HFFc6 (cell line): ENCODE data around the gene ITPR3. TPM values are rescaled to one million over a fixed set of nuclear protein-coding genes. Genes with fewer than 3 reads are reported as not detected.

ENCODE experiments used
- DNase-seq: peaks from one replicate; pipeline ENCODE4 v3.0.0-alpha.2; 2018
- H3K27ac Mint-ChIP-seq: 2 replicates; pipeline ENCODE4 v1.8.0; 2020; ENCODE audit warnings: mild to moderate bottlenecking, mixed read lengths
- H3K27me3 Mint-ChIP-seq: 2 replicates; pipeline ENCODE4 v1.8.0; 2021; ENCODE audit warnings: mild to moderate bottlenecking, moderate library complexity, mixed read lengths; ENCODE audit not compliant: insufficient read depth
- H3K36me3 Mint-ChIP-seq: 2 replicates; pipeline ENCODE4 v1.8.0; 2021; ENCODE audit warnings: low read depth, mixed read lengths
- H3K4me1 Mint-ChIP-seq: 2 replicates; pipeline ENCODE4 v1.8.0; 2020; ENCODE audit warnings: low read depth, mixed read lengths
- H3K4me3 Mint-ChIP-seq: 2 replicates; pipeline ENCODE4 v1.8.0; 2020; ENCODE audit warnings: mild to moderate bottlenecking, moderate library complexity, mixed read lengths
- H3K9me3 Mint-ChIP-seq: 2 replicates; pipeline ENCODE4 v1.8.0; 2020; ENCODE audit warnings: mild to moderate bottlenecking, mixed read lengths
- total RNA-seq, 6 experiments: library from RNA; stranded (reverse); fragmentation: NEBNext Ultra II Directional; extraction: Animal tissue kit (Norgen Biotek cat#: 25700); gene quantifications; 2 replicates in 1 of 6; 3 replicates in 5 of 6; pipeline ENCODE4 v1.2.3, GENCODE V29; 2021
- TF ChIP-seq, protein P1 (sequence below): fragments of 200-600 bp; sonication (generic); IDR thresholded peaks from 2 replicates; pipeline ENCODE4 v1.5.0; 2021; ENCODE audit warnings: antibody characterized with exemption, mild to moderate bottlenecking

Gene ITPR3
- total RNA-seq, 6 experiments from 2014 or later: 20.2 to 30.3 (median 26.9) TPM

DNA sequence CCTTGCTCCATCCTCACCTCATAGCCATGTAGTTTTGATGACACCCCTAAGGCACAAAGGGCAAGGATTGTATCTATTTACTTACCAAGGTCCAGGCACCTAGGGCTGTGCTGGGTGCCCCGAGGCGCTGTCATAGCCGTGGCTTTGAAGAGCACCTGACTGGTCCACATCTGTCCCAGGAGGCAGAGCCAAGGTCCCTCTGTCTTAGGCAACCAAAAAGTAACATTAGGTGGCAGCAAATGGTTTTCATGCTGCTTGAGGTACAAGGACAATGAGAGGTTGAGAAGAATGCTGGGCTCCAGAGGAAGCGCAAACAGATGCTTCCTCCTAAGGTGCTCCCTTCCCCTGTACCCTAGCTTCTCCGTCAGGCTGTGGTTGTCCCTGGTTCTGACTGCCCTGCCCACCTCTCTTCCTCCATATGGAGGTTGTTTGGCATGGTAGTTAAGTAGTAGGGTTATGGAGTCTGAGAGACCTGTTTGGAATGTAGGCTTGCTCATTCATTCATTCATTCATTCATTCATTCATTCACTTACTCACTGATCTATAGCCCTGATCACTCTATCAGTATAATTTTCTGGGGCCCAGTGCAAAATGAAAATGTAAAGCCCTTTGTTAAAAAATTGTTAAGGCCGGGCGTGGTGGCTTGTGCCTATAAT is 93.4 kb downstream of the ITPR3 start:
- peaks cover 28% of the 10 kb centered on the region for H3K4me1 Mint-ChIP-seq
- TF ChIP-seq, protein P1, sequence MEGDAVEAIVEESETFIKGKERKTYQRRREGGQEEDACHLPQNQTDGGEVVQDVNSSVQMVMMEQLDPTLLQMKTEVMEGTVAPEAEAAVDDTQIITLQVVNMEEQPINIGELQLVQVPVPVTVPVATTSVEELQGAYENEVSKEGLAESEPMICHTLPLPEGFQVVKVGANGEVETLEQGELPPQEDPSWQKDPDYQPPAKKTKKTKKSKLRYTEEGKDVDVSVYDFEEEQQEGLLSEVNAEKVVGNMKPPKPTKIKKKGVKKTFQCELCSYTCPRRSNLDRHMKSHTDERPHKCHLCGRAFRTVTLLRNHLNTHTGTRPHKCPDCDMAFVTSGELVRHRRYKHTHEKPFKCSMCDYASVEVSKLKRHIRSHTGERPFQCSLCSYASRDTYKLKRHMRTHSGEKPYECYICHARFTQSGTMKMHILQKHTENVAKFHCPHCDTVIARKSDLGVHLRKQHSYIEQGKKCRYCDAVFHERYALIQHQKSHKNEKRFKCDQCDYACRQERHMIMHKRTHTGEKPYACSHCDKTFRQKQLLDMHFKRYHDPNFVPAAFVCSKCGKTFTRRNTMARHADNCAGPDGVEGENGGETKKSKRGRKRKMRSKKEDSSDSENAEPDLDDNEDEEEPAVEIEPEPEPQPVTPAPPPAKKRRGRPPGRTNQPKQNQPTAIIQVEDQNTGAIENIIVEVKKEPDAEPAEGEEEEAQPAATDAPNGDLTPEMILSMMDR: no peak
- DNase-seq: no peak
- H3K4me3 Mint-ChIP-seq: no peak overlapping the region
- H3K27ac Mint-ChIP-seq: no peak overlapping the region
- H3K9me3 Mint-ChIP-seq: no peaks in the 10 kb centered on the region
- peaks cover 11% of the 10 kb centered on the region for H3K36me3 Mint-ChIP-seq
- peaks cover 13% of the 10 kb centered on the region for H3K27me3 Mint-ChIP-seq

DNA sequence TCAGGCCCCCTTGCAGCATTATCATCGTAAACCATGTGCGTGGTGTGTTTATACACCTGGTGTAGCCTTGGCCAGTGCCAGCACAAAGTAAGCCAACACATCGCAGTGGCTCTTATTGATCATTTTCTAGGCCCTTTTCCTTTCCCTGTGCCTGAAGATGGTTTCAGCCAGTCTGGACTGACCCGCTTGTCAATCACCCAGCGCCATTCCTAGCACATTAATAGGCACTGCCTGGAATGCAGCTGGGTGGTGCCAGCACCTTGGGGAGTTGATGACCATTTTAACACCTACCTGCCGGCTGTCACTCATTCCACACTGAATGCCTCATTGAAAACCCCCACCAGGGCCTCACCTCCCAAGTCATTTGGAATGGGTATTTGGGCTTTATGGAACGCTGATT is 95.3 kb downstream of the ITPR3 start:
- DNase-seq: no peak
- TF ChIP-seq, protein P1: no peak
- Mint-ChIP-seq H3K27ac (no peak overlapping the region), H3K27me3 (peaks cover 20% of the 10 kb centered on the region), H3K9me3 (no peaks in the 10 kb centered on the region), H3K4me1 (peaks cover 14% of the 10 kb centered on the region), H3K4me3 (no peak overlapping the region), H3K36me3 (no peaks in the 10 kb centered on the region)

DNA sequence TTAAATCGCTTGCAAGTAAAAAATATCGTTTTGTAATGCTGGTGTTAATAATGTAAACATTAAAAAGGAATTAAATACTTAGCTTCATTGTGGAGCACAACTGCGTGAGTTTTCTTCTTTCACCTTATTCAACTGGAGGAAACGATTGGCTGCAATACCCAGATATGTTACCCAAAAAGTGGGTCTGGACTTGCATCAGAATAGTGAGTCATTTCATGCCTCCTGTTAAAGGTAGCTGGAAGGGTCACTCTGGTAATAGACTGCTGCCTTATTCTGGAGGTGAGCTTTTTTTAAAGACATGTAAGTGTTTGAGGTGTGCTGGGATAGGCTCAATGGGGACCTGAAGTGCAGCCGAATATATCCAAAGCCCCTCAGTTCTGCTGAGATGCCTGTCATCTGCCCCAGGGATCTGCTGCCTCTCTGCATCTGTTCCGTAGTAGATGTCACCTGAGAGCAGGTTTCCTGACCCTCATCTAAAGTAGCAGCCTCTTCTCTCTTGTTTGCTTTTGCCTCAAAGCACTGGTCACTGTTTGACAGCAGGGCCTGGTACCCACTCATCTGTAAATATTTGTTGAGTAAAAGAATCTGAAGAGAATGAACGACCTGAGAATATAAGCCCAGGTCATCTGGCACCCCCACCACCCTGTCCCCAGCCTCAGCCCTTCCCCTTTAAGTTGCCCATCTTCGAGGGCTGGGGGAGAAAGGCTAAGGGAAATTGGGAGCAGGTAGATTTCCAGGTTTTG is 95.9 kb downstream of the ITPR3 start:
- Mint-ChIP-seq H3K27ac (no peak overlapping the region), H3K9me3 (no peaks in the 10 kb centered on the region), H3K4me3 (no peak overlapping the region), H3K27me3 (peaks cover 22% of the 10 kb centered on the region), H3K4me1 (peaks cover 10% of the 10 kb centered on the region), H3K36me3 (no peaks in the 10 kb centered on the region)
- TF ChIP-seq, protein P1: no peak
- no peak for DNase-seq

DNA sequence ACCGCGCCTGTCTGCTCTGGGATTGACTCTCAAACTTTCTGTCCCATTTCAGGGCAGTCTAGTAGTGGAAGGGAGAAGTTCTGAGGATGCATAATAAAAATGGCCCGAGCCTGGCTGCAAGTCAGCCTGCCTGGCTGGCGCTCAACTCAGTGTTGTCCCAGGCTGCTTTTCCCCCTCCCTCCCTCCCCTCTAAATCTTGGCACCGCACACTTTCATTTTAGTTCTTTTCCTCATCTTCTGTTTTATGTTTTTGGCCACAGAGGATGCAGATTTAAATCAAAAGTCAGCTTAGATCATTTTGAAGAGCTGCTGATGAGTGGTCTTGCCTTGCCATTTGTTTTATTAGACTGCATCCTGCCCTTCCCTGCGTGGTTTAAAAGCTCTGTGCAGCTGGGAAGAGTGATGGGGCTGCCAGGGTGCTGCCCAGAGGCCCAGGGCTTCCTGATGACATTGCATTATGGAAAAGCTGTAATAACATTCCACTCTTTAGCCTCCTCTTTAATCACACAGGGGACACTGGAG is 96.9 kb downstream of the ITPR3 start:
- Mint-ChIP-seq H3K27ac (no peak overlapping the region), H3K36me3 (no peaks in the 10 kb centered on the region), H3K27me3 (peaks cover 30% of the 10 kb centered on the region), H3K4me1 (peaks cover 8% of the 10 kb centered on the region; the same call in 1 of the 2 replicates), H3K9me3 (no peaks in the 10 kb centered on the region), H3K4me3 (no peak overlapping the region)
- DNase-seq: no peak
- TF ChIP-seq, protein P1: no peak

DNA sequence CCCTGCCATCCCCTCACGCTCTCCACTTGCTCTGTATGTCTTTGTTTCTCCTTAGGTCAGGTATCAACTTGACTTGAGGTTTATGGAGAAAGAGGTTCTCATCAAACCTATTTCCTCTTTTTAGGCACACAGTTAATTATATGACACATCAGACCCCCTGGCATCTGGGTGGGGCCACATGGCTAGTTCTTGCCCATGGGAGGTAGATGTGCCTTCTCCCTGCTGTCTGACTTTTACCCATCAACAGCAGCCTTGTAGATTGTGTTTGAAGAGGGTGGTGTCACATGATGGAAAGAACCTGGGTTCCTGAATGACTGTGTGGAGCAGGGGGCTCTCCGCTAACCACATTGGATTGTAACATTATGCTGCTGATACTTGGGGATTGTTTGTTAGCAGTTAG is 97.6 kb downstream of the ITPR3 start:
- Mint-ChIP-seq H3K4me3 (no peak overlapping the region), H3K9me3 (no peaks in the 10 kb centered on the region)

More for the DNA sequence above, 97.6 kb downstream of the ITPR3 start:
- no peak for DNase-seq
- H3K36me3 Mint-ChIP-seq: no peaks in the 10 kb centered on the region
- TF ChIP-seq, protein P1: no peak
- H3K27ac Mint-ChIP-seq: no peak overlapping the region
- peaks cover 8% of the 10 kb centered on the region; the same call in 1 of the 2 replicates for H3K4me1 Mint-ChIP-seq
- peaks cover 37% of the 10 kb centered on the region for H3K27me3 Mint-ChIP-seq
